Activated T-cell treated with anti-CD3 and anti-CD28 coated beads, Interleukin-2, amount 50 U/mL, for 4 hours (primary cell): ENCODE results near the gene SLC22A31. TPM values are rescaled to one million over a fixed set of nuclear protein-coding genes. Genes with fewer than 3 reads are reported as not detected.
"Not testable (repeated sequence)": the region's sequence is repeated elsewhere in the genome, so short reads cannot be mapped to it uniquely, and the experiment has no call there.

Experiments
- ATAC-seq, 2 donors: fragments of 200-7000 bp; cut with Tn5 transposase; one replicate each; pipeline ENCODE4 v1.10.0; 2021
- DNase-seq: peaks from one replicate; pipeline ENCODE4 v3.0.0-alpha.2; 2020
- H3K27me3 Mint-ChIP-seq: one replicate; pipeline ENCODE4 v1.8.0; 2021; ENCODE audit warnings: low read depth, mixed read lengths
- H3K36me3 Mint-ChIP-seq: one replicate; pipeline ENCODE4 v1.8.0; 2022; ENCODE audit warnings: mixed read lengths; ENCODE audit not compliant: insufficient read depth
- H3K4me1 Mint-ChIP-seq: one replicate; pipeline ENCODE4 v1.8.0; 2021; ENCODE audit warnings: low read depth, mixed read lengths
- H3K4me3 Mint-ChIP-seq: one replicate; pipeline ENCODE4 v1.8.0; 2021; ENCODE audit warnings: mild to moderate bottlenecking, moderate library complexity, mixed read lengths
- H3K9me3 Mint-ChIP-seq: one replicate; pipeline ENCODE4 v1.8.0; 2021; ENCODE audit warnings: mixed read lengths
- total RNA-seq, 3 donors: library from RNA; stranded (reverse); gene quantifications; one replicate each; pipeline ENCODE4 v1.2.1, GENCODE V29; 2021

SLC22A31 gene
- total RNA-seq, 3 donors from 2014 or later = 0.49 to 0.66 (median 0.56) TPM

GRCh38 chr16:89192186-89192955, 8.0 kb downstream of the SLC22A31 start:
- not testable (repeated sequence) for H3K4me1 Mint-ChIP-seq, H3K9me3 Mint-ChIP-seq, H3K4me3 Mint-ChIP-seq, H3K27me3 Mint-ChIP-seq, H3K36me3 Mint-ChIP-seq
- DNase-seq = peak; percentile 81
- ATAC-seq = peak; percentile 44

GRCh38 chr16:89191901-89192185, 8.5 kb downstream of the SLC22A31 start:
- DNase-seq (no peak), ATAC-seq (no peak)
- Mint-ChIP-seq H3K36me3 (no peaks in the 10 kb centered on the region), H3K9me3 (no peaks in the 10 kb centered on the region), H3K27me3 (no peaks in the 10 kb centered on the region), H3K4me3 (no peak overlapping the region), H3K4me1 (no peaks in the 10 kb centered on the region)

- Mint-ChIP-seq H3K9me3 (no peaks in the 10 kb centered on the region), H3K27me3 (no peaks in the 10 kb centered on the region), H3K4me3 (no peak overlapping the region), H3K36me3 (no peaks in the 10 kb centered on the region), H3K4me1 (no peaks in the 10 kb centered on the region)
- DNase-seq (no peak), ATAC-seq (no peak)
Measured at GRCh38 chr16:89191033-89191900, 9.1 kb downstream of the SLC22A31 start.

GRCh38 chr16:89190150-89190958, 10.0 kb downstream of the SLC22A31 start:
- Mint-ChIP-seq H3K36me3 (no peaks in the 10 kb centered on the region), H3K27me3 (no peaks in the 10 kb centered on the region), H3K4me1 (no peaks in the 10 kb centered on the region), H3K4me3 (no peak overlapping the region), H3K9me3 (no peaks in the 10 kb centered on the region)
- no peak for DNase-seq
- no peak for ATAC-seq

- H3K9me3 Mint-ChIP-seq = no peaks in the 10 kb centered on the region
- H3K27me3 Mint-ChIP-seq = no peaks in the 10 kb centered on the region
- H3K4me1 Mint-ChIP-seq = no peaks in the 10 kb centered on the region
- H3K4me3 Mint-ChIP-seq = no peak overlapping the region
- ATAC-seq = no peak
- no peaks in the 10 kb centered on the region for H3K36me3 Mint-ChIP-seq
- DNase-seq = no peak
Measured at GRCh38 chr16:89189358-89190025, 10.8 kb downstream of the SLC22A31 start.

- not testable (repeated sequence) for DNase-seq, H3K9me3 Mint-ChIP-seq, ATAC-seq, H3K27me3 Mint-ChIP-seq, H3K4me3 Mint-ChIP-seq, H3K36me3 Mint-ChIP-seq, H3K4me1 Mint-ChIP-seq
Measured at GRCh38 chr16:89188471-89189357, 11.6 kb downstream of the SLC22A31 start.

- DNase-seq (no peak), ATAC-seq (peak; percentile 22 to 32)
- no peaks in the 10 kb centered on the region for H3K27me3 Mint-ChIP-seq
- no peaks in the 10 kb centered on the region for H3K36me3 Mint-ChIP-seq
- H3K4me1 Mint-ChIP-seq = no peaks in the 10 kb centered on the region
- no peaks in the 10 kb centered on the region for H3K9me3 Mint-ChIP-seq
- H3K4me3 Mint-ChIP-seq = no peak overlapping the region
Measured at GRCh38 chr16:89187770-89188392, 12.5 kb downstream of the SLC22A31 start.

GRCh38 chr16:89187032-89187769, 13.1 kb downstream of the SLC22A31 start:
- no peak for DNase-seq
- Mint-ChIP-seq H3K4me1 (peaks cover 3% of the 10 kb centered on the region), H3K36me3 (no peaks in the 10 kb centered on the region), H3K9me3 (no peaks in the 10 kb centered on the region), H3K27me3 (no peaks in the 10 kb centered on the region), H3K4me3 (no peak overlapping the region)
- ATAC-seq = peak; percentile 44 to 48

- H3K4me1 Mint-ChIP-seq, H3K36me3 Mint-ChIP-seq, H3K27me3 Mint-ChIP-seq, H3K4me3 Mint-ChIP-seq, H3K9me3 Mint-ChIP-seq, DNase-seq, ATAC-seq: not testable (repeated sequence)
Measured at GRCh38 chr16:89186593-89187031, 13.7 kb downstream of the SLC22A31 start.

- H3K27me3 Mint-ChIP-seq, H3K4me1 Mint-ChIP-seq, H3K4me3 Mint-ChIP-seq, ATAC-seq, H3K36me3 Mint-ChIP-seq, H3K9me3 Mint-ChIP-seq, DNase-seq: not testable (repeated sequence)
Measured at GRCh38 chr16:89185887-89186592, 14.3 kb downstream of the SLC22A31 start.

GRCh38 chr16:89184933-89185794, 15.2 kb downstream of the SLC22A31 start:
- no peak overlapping the region for H3K4me3 Mint-ChIP-seq
- H3K9me3 Mint-ChIP-seq = no peaks in the 10 kb centered on the region
- no peaks in the 10 kb centered on the region for H3K36me3 Mint-ChIP-seq
- H3K27me3 Mint-ChIP-seq = peaks cover 4% of the 10 kb centered on the region
- peaks cover 8% of the 10 kb centered on the region for H3K4me1 Mint-ChIP-seq
- DNase-seq (no peak), ATAC-seq (no peak)
